Stimulated activated CD4-positive, alpha-beta T cell treated with anti-CD3 and anti-CD28 coated beads, Interleukin-15, amount 100 ng/mL, for 24 hours (primary cell): ENCODE results near the gene HIPK2.
A peak's percentile ranks its signal among the peaks of the same experiment; 100 is the strongest.

Experiments used
- DNase-seq: peaks from one replicate; pipeline ENCODE4 v3.0.0-alpha.2; 2020

HIPK2 gene

GRCh38 chr7:139525239-139525638 lies 252.6 kb downstream of the HIPK2 start:
- DNase-seq = no peak

- DNase-seq = no peak
These were observed 253.6 kb downstream of the HIPK2 start for GRCh38 chr7:139523968-139524815.

GRCh38 chr7:139523199-139523941 lies 254.4 kb downstream of the HIPK2 start, which contains the start of gene CLEC2L:
TSS of gene CLEC2L (plus strand) at chr7:139523685. CDS start at chr7:139523928, 243 bp downstream.
- DNase-seq = peak; percentile 52

- no peak for DNase-seq
These were observed 255.0 kb downstream of the HIPK2 start for GRCh38 chr7:139522830-139523198.

GRCh38 chr7:139521439-139521838 lies 256.4 kb downstream of the HIPK2 start:
- no peak for DNase-seq

GRCh38 chr7:139515266-139515665 lies 262.5 kb downstream of the HIPK2 start:
- no peak for DNase-seq
